HG03354 (cell line): Measurements from ENCODE around the gene SUGCT.

Experiments
- ATAC-seq: cut with Tn5 transposase; IDR thresholded peaks from one replicate; pipeline ENCODE4 v1.9.1; 2021; ENCODE audit warnings: mild to moderate bottlenecking; ENCODE audit not compliant: unreplicated experiment, poor library complexity, severe bottlenecking

Gene SUGCT

DNA sequence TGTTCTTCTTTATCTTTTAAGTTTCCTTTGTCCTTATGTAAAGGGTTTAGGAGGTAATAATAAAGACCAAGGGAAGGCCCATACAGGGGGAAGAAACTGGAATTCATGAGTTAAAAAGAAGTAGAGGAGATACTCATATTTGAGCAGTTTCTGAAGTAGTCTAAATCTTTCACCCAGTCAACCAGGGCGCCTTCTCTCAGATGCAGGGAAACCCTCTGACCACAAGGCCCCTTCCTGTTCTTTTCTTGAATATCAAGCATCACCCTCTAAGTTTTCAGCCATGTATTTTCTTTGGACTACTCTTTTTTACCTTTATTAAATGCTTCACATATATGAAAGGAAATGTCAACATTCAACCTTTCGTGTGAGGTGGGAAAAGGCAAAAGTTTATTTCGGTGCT lies 630.8 kb downstream of the SUGCT start:
- no peak for ATAC-seq

DNA sequence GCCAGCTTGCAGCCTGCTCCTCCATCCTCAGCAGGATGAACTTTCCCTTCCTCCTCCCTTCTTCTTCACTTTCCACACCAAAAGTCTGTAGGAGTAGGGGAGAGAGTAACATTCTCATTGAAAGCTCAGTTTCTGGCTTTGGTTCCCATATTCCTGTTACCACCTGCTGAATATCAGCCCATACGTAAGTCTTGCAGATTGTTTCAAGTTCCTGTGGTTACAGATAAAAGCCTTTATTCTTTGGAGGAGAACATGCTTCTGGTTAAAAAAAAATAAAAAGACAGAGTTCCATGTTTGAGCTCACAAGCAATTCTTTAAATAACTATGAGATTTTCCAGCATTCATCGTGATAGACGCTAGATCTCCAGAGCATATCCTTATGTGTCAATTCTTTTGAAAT lies 637.3 kb downstream of the SUGCT start:
- no peak for ATAC-seq

DNA sequence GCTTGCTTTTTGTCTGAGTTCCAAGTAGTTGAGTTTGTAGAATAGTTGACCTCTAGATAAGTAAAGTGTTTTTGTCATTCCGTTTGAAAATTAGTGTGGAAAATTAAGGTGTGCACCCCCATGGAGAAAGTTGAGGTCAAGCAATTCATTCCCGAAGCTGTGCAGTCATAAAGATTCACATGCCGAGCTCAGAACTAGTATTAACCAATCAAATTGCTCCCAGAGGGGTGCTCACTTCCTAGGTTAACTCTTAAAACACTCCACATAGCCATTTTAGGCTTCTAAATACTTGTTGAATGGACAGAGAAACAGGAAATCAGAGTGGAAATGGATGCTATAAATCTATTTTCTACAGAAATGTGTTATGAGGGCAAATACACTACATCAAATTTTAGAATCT lies 638.9 kb downstream of the SUGCT start:
- ATAC-seq: no peak

GRCh38 chr7:40775877-40776276 lies 641.1 kb downstream of the SUGCT start:
- ATAC-seq: no peak

DNA sequence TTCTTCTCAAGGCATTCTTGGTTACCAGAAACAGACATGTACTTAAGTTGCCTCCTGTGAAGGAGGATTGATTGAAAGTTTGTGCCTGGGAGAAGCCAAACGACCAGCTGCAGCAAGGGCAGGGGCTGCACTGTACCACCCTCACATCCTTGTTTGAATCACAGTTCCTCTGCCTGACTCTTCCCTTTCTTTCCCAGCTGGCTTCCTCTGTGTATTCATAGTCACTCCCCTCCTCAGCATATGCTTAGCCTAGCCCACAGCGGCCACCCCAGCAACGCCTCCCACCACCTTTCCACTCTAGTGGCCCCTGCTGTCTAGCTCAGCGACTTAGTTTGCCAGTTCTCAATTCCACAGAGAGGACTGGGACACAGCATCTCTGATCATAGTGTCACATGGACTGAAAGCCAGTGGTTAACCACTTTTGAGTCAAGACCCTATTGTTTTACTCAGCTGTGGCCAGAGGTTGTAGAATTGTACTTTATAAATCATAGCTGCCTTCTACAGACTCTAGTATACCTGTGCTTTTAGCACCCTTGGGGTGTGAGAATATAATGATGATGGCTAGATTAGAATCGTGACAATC lies 643.0 kb downstream of the SUGCT start:
- no peak for ATAC-seq

DNA sequence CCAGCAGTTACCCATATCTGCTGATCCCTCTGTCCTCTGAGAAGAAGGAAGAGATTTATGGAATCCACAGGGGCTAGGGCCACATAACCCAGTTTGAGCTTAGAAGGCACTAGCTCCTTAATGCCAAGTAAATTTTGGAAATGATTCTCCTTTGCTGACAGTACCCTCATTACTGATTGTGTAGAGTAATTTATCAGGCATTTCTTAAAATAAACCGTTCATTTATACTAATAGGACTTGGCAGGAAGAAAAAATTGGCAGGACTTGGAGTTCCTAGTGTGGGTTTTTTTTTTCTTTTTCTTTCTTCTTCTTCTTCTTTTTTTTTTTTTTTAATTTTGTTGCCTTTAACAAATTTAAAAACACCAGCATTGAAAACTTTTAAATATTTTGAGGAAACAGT lies 645.7 kb downstream of the SUGCT start:
- ATAC-seq: no peak

DNA sequence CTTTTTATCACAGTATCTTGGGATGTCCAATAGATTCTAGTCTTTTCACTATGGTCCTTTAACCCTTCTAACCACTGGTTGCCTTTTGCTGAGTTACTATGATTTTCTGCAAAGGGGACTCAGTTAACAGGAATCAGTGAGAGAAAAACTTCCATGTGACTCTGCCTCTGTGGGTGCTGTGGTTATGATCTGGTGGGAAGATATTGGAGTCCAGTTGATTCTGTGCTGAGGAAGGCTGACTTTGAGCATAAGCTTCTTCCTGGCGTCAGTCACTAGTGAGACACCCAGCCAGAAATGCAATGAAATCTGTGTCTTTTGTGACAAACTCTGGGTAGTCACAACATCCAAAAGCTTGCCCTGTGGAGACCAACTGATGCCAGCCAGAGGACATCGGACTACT lies 648.0 kb downstream of the SUGCT start:
- ATAC-seq: no peak

DNA sequence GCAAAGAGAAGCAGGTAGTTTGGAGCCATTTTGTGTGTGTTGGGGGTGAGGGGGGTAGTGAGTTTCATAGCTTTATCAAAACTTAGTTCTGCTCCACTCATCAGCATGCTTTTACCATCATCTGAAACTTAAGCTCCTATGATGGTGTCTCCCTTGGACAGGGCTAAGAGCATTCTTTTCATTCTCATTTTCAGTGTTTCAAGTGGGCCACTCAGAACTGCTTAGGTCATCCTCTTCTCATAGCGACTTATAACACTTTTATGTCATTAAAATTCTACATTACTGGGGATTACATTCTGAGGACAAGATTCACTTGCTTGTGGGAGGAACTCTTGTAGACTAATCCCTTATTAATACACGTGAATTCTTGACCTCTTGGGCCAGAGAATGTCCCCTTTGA lies 649.4 kb downstream of the SUGCT start:
- ATAC-seq: no peak

- ATAC-seq: no peak
Observed at GRCh38 chr7:40786909-40787308, 652.1 kb downstream of the SUGCT start.

GRCh38 chr7:40793132-40793531 lies 658.3 kb downstream of the SUGCT start:
- no peak for ATAC-seq

DNA sequence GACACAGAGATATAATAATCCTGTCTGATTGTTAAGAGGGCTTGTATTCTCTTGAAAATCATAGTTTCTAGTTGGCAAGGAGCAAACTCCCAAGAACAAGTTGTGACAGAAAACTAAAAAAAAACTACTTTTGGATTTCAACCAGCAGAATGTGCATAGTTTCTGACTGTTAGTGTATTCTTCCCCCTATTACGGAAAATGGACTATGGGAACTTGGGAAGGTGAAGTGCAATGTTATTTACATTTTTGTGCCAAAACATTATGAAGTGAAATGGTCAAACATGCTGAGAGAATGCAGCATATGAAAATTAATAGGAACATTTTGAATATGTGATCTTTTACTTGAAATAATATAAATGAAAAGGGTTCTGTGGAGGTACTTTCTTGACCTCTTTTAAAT lies 660.8 kb downstream of the SUGCT start:
- no peak for ATAC-seq

- ATAC-seq: no peak
Observed at GRCh38 chr7:40796723-40797122, 661.9 kb downstream of the SUGCT start.

DNA sequence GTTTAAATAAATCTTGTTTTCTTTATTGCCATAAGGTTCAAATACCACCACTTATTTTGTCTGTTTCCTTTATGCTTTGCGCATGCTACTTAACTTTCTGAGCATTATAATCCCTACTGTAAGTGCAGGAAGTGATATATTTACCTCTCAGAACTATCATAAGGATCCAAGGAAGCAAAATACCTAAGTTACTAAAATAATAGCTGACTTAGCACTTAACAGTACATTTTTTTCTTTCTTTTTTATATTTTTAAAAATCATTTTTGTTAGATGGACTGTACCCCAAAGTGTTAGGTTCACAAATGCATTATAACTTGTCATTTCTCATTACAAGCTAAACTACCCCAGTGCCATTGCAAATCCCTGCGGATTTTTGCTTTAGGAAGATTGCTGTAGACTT lies 663.8 kb downstream of the SUGCT start:
- no peak for ATAC-seq

- ATAC-seq: no peak
Observed at GRCh38 chr7:40799493-40800403, 664.9 kb downstream of the SUGCT start.

DNA sequence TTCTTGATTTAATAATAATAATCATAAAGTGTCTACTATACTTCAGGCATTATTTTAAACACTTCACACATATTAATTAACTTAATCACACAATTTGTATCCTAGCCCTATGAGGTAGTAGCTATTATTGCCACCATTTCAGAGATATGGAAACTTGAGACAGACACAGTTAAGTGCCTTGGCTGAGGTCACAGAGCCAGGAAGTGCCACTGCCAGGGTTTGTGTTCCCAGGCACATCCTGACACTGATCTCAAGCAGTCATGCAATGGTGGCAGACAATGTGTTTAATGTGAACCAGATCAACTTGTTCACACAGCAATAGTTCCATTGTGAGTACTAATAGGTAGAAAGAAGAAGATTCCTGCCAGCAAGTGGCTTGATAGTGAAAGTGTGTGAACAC lies 666.0 kb downstream of the SUGCT start:
- no peak for ATAC-seq

- no peak for ATAC-seq
Observed at GRCh38 chr7:40802497-40802896, 667.7 kb downstream of the SUGCT start.

GRCh38 chr7:40804477-40805215 lies 669.8 kb downstream of the SUGCT start:
- ATAC-seq: no peak

DNA sequence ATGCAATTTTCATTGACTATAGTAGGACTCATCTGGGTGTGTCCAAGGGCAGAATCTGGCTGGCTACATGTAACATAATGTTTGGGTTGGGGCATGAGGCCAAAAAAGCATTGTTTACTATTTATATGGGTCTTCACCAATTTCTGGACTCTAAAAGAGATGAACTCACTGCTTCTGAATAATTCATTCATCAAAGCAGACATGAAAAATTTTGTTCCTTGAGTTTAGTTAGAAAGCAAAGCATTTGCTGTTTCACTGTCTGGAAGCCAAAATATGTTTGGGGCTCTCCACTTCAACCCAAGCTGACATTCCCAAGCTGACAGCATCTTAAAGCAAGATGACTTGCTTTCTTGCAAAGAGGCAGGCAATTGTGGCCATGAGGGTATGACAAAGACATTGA lies 670.6 kb downstream of the SUGCT start:
- ATAC-seq: no peak

DNA sequence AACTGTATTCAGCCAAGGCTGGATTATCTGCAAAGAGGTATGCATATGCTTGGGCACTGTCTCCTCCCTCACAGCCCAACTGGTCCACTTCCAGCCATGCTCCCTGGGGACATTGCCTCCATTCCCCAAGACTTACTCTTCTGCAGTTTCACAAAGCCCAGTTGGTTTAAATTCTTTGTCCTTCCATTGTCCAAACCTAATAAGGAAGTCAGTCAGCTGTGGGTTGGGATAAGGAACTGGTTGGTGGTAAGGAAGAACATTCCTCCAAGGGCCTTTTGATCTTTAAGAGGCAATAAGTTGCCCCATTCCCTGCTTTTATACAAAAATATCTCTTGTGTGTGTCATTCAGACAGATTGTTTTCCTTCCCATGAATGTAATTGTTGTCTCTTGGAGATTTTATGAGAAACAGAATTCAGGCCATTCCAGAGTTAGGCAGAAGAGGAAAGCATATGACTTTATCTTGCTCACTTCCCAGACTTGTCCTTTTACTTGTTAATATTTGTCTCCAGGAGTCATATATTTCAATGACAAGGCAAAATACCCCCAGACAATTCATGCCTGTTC lies 673.7 kb downstream of the SUGCT start:
- no peak for ATAC-seq

DNA sequence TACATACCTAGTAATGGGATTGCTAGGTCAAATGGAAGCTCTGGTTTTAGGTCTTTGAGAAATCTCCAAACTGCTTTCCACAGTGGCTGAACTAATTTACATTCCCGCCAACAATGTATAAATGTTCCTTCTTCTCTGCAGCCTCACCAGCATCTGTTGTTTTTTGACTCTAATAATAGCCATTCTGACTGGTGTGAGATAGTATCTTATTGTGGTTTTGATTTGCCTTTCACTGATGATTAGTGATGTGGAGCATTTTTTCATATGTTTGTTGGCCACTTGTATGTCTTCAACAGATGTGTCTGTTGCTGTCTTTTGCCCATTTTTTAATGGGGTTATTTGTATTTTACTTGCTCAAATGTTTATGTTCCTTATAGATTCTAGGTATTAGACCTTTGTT lies 675.5 kb downstream of the SUGCT start:
- ATAC-seq: no peak
